Hematopoietic multipotent progenitor cell (in vitro differentiated cells): Measurements from ENCODE around the gene CNST. TPM values are rescaled to one million over a fixed set of nuclear protein-coding genes. Genes with fewer than 3 reads are reported as not detected.
A peak's percentile ranks its signal among the peaks of the same experiment; 100 is the strongest.

Experiments
- DNase-seq, 3 donors: peaks; one replicate each; pipeline ENCODE4 v3.0.0-alpha.2; 2011 to 2015; ENCODE audit warnings: low read depth in 2 of 3, low spot score in 2 of 3
- total RNA-seq: library from RNA; depleted of rRNA; stranded (reverse); fragments of >200 nt; gene quantifications from one replicate; pipeline ENCODE4 v1.2.3, GENCODE V29; 2012

Gene CNST, protein sequence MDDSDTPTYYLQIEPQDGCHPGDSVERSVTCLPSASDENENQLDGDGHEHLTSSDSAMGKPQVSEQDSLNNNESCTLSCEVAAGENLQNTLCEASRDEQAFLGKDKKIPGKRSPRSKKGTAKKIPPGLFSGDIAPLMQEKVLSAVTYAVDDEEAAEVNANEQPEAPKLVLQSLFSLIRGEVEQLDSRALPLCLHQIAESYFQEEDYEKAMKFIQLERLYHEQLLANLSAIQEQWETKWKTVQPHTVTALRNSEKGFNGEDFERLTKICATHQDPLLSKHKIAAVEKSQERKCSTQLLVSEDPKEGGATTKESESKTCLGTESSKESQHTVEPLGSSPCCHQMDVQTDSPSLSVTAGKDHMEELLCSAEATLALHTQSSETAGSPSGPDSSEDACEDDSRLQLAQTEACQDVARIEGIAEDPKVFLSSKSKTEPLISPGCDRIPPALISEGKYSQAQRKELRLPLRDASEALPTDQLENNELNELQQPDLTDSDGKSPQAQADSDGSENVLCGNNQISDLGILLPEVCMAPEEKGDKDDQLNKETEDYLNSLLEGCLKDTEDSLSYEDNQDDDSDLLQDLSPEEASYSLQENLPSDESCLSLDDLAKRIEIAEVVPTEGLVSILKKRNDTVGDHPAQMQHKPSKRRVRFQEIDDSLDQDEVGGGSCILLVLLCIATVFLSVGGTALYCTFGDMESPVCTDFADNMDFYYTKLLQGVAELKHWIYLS
- total RNA-seq: 33.4 TPM

DNA sequence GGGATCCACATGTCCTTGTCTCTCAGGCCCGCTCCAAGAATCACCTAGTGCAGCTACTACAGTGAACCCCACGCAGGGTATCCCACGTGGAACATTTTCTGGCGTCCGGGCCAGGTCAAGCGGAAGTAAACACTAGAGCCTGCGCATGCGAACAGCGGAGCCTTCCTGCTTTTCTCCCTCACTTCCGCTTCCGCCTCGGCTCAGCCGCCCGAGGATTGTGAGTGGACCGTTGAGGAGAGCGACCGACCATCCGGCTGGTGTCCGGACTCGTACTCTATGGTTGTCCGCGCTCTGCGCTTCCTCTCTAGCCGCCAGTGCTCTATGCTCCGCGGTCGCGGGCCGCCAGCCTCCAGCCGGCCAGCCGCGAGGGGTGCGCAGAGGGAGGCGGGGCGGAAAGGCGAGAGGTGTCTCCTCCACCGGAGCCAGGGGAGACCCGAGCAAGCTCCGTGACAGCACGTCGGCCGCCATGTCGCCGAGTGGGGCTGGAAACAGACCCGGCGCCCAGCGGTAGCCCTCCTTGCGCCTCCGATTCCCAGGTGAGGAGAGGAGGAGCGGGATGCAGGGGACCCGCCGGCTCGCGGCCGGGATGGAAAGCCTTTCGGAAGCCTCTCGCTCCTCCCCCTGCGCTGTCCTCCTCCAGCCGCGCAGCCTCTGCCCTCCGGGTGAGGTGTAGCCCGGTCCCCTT lies at the start of gene CNST, which contains the start of gene TFB2M:
CNST (plus strand) TSS at position 329 of the 685 bp plus-strand sequence. CDS start 25,107 bp downstream, outside the sequence.
TFB2M (minus strand) TSS at position 134 of the 685 bp plus-strand sequence; CDS start at position 11, 123 bp downstream.
- DNase-seq: peak; percentile 79 to 99 (median 99)

DNA sequence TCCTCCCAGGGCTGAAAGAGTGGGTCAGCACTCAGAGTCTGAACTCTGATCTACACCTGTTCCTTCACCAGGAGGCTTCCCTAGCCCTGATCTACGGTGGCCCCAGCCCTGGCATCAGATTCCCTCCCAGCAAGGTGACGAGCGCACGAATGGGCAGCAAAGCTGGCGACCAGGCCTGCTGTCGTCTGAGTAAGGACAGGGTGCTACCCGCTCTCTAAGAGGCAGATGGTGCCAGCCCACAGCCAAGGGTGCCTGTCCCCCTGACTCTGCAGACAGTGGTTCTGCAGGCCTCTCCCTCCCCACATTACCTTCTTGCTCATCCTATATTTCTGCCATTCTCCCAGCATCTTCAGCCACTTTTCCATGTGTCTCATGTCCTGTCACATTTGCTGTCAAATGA lies 48.9 kb upstream of the CNST start:
- DNase-seq: no peak

DNA sequence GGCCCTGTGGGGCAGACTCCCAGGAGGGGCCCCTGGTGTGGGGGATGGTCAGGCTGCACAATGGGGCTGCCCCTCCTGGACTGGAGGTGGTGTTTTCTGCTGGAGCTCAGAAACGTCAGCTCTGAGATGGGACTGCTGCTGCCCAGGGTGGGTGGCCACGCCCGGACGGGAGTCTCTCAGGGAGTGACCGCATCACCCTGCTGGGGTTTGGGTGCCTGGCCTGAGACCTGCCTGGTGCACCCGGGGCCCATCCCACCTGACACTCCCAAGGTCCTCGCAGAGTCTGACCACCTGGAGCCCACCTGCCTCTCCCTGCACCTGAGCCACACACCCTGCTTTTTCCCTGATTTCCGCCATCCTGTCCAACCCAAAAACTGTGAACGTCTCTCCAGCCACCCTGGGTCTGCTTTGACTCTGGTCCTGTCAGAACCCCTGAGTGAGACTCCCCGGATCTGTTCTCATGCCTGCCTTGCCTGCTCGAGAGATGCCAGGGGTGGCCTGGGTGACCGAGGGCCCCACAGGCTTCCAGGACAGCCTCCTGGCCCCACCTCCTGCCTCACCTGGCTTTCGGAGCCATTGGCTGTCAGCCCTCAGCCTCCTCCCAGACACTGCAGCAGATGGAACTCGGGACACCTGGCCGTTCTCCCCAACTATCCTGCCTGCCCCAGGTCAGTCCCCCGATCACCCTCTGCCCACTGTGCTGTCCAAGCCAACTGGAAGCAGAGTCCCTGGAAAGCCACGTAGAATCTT lies 47.6 kb upstream of the CNST start:
- no peak for DNase-seq

DNA sequence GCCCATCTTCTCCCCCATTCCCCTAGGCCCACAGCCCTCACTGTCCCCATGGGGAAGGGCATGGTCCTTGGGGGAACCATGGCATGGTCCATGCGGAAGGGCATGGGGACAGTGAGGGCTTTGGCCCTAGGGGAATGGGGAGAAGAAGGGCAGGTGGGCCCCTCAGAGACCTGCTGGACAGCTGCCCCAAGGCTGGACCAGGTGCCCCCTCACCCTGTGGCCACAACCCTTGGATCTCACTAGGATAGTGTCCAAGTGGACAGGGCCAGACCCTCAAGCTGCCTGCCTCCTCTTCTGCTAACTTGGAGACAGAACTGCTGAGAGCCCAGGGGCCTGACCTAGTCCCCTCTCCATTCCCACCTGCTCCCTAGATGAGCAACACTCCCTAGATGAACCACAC lies 46.7 kb upstream of the CNST start:
- no peak for DNase-seq

DNA sequence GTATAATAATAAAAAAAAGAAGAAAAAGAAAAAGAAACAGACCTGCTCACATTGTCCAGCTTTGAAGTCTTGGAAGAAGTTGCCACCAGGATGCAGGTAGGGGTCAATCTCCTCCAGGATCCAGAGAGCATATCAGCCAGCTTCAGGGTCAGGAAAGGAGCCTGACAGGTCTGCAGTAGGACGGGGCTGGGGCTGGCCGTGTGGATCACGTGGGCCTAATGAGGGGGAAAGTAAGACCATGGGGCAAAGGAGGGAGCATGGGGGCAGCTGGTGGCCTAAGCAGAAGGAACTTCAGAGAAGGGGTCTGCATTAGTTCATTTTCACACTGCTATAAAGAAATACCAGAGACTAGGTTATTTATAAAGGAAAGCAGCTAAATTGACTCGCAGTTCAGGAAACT lies 39.9 kb upstream of the CNST start:
- no peak for DNase-seq

DNA sequence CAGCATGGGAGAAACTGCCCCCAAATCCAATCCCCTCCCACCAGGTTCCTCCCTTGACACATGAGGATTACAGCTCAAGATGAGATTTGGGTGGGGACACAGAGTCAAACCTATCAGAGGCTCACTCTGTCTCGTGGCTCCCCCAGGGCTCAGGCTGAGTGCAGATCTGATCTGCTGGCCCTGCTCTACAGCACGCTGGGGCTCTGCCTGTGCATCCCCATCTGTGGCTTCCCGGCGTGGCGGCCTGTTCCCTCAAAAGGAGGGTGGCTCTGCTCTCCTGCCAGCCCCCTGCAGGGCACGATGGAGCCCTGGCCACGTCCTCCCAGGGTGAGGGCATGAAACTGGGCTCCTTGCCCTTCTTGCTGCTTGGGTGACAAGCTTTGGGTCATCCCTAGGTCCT lies 39.3 kb upstream of the CNST start:
- no peak for DNase-seq

DNA sequence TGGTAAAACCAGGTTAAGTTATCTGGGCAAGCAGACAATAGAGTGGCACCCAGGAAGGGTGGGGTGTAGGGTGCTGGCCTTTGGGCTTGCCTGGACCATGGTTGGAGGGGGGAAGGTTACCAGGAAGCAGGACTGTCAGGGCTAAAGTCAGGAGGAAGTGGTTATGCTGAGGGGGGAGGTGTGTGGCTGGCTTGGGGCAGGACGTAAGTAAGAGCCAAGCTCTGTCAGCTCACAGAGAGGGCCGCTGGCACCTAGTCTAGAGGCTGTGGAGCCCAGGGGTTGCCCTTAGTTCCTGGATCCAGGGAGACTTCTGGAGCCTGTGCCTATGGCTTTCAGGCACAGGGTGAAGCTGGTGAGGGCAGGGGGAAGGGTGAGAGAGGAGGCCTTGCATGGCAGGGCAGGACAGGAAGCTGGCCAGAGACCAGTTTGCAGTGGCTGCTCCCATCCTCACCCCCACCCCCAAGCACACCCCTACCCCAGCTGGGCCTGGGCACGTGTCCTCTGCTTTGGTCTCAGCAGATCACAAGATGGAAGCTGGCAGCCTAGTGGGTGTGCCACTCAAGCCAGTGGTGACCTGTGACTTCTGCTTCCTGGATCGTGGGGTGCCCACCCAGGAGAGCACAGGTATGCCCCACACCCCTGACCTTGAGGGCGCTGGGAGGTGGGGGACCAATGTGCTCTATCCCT lies 38.7 kb upstream of the CNST start:
- DNase-seq: peak in 1 of 3 donors; percentile 29

DNA sequence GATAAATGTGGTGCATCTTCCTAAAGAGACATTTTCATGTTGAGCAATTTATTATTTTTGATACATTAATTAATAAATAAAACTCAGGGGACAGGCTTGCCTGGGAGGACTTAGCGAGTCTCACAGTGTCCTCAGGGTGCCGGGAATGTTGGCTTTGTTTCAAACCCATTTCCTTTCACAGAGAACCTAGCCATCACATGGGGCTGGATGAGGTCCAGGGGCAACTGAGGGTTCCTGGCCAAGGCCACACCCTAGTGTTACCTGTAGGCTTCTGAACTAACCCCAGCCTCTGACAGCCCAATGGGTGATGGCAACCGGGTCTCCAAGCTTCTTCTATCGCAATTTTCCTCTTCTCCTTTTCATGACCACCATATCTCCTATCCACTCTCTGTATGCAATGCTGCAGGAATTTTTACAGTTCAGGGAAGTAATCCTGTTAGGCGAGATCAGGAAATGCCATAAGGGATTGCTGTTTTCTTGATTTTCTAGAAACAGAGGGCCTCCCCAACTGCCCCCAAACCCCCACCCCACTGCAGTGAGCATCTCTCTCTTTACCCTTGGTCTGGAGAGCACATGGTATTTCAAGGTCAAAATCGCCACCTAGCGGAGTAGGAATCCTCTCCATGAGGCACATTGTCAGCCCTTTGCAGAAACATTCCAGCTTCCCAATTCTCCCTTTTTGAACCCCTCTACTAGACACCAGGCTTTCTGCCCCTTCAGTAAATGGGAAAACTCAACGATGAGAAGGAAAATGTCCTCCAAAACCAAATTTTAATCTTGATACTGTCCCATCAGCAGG lies 37.1 kb upstream of the CNST start:
- DNase-seq: no peak

DNA sequence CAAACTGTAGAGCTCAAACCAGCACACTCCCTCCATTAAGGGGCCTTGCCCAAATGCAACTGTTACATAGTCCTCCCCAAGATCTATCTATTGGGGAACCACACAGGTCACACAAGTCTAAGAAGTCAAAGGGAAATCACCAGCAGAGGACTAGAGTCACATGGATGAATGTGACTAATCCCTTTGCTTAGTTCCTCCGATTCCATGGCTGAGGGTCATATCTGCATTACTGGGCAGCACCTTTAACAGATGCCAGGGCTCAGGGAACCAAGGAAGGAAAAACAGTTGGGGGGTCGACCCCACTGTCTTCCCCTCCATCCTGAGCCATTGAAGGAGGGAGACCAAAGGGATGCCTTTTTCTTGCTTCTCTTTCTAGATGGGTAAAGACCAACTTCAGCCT lies 35.8 kb upstream of the CNST start:
- no peak for DNase-seq

DNA sequence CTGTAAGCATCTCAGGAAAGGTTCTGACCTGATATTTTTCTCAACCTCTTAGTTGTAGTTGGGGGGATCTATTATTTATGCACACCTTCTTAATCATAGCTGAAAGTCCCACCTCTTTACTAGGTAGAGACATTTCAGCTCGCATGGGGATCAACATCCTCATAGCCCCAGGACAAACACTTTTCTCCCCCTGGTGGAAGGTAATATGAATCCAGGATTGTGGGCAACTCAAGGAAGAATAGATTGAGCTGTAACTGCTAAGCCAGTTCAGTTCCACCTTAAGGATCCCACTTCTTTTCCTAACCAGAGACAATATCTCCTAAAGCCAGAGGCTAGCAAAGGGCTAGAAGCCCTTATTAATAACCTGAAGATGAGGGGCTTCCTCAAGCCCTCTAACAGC lies 33.7 kb upstream of the CNST start:
- DNase-seq: no peak

DNA sequence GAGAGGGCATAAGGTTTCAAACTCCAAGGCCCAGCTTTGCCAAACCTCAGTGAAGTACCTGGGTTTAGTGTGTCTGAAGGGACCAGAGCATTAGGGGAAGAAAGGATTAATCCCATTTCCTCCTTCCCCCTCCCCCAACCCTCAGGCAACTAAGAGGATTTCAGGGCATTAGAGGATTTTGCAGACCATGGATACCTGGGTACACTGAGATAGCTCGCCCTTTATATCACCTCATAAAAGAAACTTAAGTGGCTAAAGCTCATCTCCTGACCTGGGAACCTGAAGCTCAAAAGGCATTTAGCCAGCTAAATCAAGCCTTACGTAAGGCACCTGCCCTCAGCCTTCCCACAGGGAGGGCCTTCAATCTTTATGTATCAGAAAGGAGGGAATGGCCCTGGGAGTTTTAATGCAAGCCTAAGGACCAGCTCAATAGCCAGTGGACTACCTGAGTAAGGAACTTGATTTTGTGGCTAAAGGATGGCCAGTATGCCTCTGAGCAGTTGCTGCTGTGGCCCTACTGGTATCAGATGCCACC lies 32.8 kb upstream of the CNST start:
- DNase-seq: no peak

DNA sequence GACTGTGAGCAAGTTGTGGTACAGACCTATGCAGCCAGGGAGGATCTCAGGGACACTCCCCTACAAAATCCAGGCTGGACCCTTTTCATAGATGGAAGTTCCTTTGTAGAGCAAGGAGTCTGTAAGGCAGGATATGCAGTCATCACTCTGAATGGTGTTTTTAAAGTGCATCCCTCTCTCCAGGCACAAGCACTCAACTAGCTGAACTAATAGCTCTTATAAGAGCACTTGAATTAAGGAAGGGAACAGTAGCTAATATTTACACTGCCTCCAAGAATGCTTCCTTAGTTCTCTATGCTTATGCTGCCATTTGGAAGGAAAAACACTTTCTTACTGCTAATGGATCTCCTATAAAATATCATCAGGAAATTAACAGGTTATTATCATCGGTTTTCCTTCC lies 32.1 kb upstream of the CNST start:
- DNase-seq: no peak

DNA sequence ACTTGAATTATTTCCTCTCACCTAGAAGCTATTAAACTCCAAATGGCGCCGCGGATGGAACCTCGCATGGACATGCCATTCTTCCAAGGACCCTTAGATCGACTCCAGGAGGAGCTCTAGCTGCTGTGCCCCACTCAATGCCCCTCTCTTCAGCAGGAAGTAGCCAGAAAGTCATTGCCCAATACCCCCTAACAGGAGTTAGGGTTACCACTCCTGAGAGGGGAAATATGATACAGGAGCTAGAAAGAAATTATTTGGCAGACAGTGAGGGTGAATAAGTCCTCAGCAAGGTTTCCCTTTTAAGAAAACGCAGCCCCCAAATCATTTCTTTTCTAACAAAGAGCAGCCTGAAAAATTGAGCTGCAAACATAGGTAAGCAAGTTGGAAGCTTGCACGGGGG lies 28.8 kb upstream of the CNST start:
- DNase-seq: no peak

DNA sequence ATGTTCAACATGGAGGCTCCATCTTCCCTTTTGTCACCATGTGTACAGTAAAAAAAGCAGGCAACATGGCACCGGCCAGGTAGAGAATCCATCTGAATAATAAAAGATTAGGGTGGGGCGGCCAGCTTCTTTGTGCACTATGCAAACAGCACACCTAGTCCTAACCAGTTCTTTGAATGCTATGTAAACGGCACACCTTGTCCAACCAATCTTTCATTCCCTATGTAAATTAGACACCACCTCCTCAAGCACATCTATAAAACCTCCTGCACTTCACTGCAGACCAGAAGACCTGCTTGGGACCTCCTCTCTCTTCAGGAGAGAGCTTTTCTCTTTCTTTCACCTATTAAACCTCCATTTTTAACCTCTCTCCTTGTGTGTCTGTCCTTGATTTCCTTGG lies 28.4 kb upstream of the CNST start:
- DNase-seq: no peak

DNA sequence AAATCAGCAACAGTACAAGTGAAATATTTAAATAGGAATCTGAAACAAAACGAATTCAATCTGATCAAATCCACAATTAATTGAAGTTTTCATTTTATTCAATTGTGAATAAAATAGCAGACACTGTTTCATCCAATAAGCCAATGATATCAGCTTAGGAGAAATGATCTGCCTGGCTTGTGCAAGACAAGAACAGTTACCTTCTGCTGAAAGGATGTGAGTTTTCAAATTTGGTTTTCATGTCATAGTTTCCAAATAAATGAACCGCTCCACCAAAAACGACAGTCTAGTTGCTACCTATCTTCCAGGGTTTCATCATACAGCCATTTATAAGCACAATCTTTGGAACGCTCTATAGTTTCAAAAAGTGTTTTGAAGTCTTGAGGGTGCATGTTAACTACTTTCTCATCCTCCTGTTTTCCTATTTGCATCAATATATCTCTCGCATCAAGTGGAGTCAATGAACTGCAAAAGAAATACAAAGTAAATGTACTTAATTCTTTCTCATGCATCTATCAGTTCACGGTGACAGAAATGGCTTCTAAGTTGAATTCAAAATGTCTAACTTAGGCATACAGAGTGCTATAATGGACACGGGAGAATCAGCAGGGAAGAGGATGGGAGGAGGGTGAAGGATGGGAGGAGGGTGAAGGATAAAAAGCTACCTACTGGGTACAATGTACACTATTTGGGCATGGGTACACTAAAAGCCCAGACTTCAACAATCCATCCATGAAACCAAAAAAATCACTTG lies 25.3 kb upstream of the CNST start:
- DNase-seq: no peak

DNA sequence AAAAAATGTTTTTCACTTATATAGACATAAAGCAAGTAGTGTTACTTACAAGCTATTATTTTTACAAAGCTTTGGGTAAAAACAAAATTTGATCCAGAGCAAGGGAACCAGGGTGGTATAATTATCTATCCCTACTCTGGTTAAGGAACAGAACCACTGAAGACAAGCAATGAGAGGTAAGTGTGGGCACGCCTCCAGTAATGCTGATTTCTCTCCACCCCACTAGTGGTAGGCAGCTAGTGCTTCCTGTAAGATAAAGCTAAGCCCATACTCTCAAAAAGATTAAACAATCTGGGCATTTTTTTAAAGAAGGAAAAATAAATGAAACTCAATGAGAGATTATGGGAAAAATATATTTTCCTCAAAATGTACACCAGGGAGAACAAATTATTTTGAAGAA lies 22.3 kb upstream of the CNST start:
- DNase-seq: no peak

DNA sequence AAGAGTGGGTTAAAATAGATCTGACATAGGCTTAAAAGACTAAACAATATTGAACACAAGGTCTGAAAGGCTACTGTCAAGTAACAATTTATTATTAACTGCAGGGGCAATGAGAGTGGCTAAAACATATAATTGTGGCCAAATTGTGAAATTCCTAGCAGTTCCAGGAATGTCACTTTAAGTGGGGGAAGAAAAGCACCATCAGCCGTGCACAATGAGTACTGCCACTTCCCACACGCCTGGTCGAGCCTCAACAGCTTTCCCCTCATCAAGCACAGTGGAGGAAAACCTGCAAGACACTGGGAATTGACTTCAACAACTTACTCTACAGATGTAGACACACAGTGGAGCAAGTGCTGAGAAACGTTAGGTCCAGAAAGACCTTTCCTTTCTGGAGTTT lies 16.6 kb upstream of the CNST start:
- DNase-seq: no peak

DNA sequence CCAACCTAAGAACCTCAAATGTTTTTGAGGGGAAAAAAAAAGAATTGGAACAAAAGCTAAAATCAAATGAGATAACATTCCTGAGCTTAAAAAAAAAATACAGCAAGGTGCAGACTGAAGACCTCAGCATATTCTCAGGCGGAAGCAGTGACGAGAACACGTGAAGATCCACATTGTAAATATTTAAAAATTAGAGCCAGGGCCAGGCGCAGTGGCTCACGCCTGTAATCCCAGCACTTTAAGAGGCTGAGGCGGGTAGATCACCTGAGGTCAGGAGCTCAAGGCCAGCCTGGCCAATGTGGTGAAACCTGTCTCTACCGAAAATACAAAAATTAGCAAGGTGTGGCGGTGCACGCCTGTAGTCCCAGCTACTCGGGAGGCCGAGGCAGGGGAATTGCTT lies 15.9 kb upstream of the CNST start:
- no peak for DNase-seq
